Upper lobe of left lung (tissue), 6 donors: Measurements from ENCODE around the gene FAM168A. TPM values are rescaled to one million over a fixed set of nuclear protein-coding genes. Genes with fewer than 3 reads are reported as not detected.
A peak's percentile ranks its signal among the peaks of the same experiment; 100 is the strongest.

Experiments used
- ATAC-seq, 2 donors: fragments of 200-7000 bp; cut with Tn5 transposase; one replicate each; pipeline ENCODE4 v1.9.1; 2022; ENCODE audit warnings: mild to moderate bottlenecking in 2 of 2, moderate library complexity in 2 of 2; ENCODE audit not compliant: low FRiP score in 2 of 2
- DNase-seq, 2 donors: peaks; one replicate each; pipeline ENCODE4 v3.0.0-alpha.2; 2019 to 2020
- H3K27ac ChIP-seq, 4 donors: fragments of 200-600 bp; sonication (generic); one replicate each; pipeline ENCODE4 v1.5.1; 2016 to 2019
- H3K27me3 ChIP-seq, 4 donors: fragments of 200-600 bp; sonication (generic); one replicate each; pipeline ENCODE4 v1.5.1; 2017 to 2019
- H3K36me3 ChIP-seq, 4 donors: fragments of 200-600 bp; sonication (generic); one replicate each; pipeline ENCODE4 v1.5.1; 2016 to 2019
- H3K4me1 ChIP-seq, 4 donors: fragments of 200-600 bp; sonication (generic); one replicate each; pipeline ENCODE4 v1.5.1; 2018 to 2019
- H3K4me3 ChIP-seq, 4 donors: fragments of 200-600 bp; sonication (generic); one replicate each; pipeline ENCODE4 v1.5.1; 2017 to 2019; ENCODE audit warnings: mild to moderate bottlenecking in 2 of 4, moderate library complexity in 1 of 4
- H3K9me3 ChIP-seq, 4 donors: fragments of 200-600 bp; sonication (generic); one replicate each; pipeline ENCODE4 v1.5.1; 2018 to 2019
- EP300 ChIP-seq, 4 donors: sonication (generic); formaldehyde crosslinking; IDR thresholded peaks; one replicate each; pipeline ENCODE4 v1.5.1; 2017; ENCODE audit warnings: antibody characterized with exemption in 4 of 4, control low read depth in 2 of 4
- POLR2A ChIP-seq, 4 donors: fragments of 450-650 bp; IDR thresholded peaks; one replicate each; pipeline ENCODE4 v1.5.1; 2016 to 2017; ENCODE audit warnings: antibody characterized with exemption in 4 of 4, mild to moderate bottlenecking in 2 of 4
- POLR2AphosphoS5 ChIP-seq, 2 donors: sonication (generic); formaldehyde crosslinking; IDR thresholded peaks; one replicate each; pipeline ENCODE4 v1.5.1; 2017; ENCODE audit warnings: antibody characterized with exemption in 2 of 2
- WGBS, 2 donors: methylation state at CpG; one replicate each; pipeline ENCODE4 v1.1.5; 2017 to 2018; 5-methylcytosine and 5-hydroxymethylcytosine counted together
- total RNA-seq, 6 donors: library from RNA; depleted of rRNA in 4 of 6; stranded (reverse); fragments of >200 nt in 4 of 6; gene quantifications; one replicate each; pipeline versions ENCODE4 v1.1.0 to v1.2.1, GENCODE V29; 2016 to 2021
- TF ChIP-seq, protein P1 (sequence below), 6 experiments: fragments of 450-650 bp in 4 of 6; fragments of 200-600 bp in 2 of 6; sonication (generic) in 2 of 6; IDR thresholded peaks; one replicate each; pipeline ENCODE4 v1.5.1; 2016 to 2019; ENCODE audit warnings: antibody characterized with exemption in 6 of 6
- donor health status: DM: no; HTN: no; CAD: no; lungs with moderate emphysema.
- donor health status: DM: no; HTN: yes; CAD: no; lungs with severe emphysema.

FAM168A gene
- total RNA-seq, 6 donors from 2014 or later: 15.7 to 30.7 (median 24.1) TPM

DNA sequence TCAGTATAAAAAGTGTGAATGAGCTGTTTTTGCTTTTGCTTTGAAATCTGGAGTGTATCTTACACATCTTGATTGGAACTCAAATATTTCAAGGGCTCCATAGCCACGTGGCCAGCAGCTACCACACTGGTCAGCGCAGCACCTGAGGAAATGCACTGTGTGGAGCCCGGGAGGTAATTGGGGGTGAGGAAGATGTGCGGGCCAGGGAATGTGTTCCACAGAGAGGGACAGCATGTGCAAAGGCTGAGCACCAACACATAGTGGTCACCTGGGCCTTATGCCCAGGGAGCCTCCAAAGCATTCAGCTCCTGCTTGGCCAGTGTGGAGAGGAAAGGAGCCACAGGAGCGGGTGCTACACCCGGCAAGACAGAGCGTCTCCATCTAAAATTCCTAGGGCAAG is 200.9 kb downstream of the FAM168A start:
- TF ChIP-seq, protein P1, sequence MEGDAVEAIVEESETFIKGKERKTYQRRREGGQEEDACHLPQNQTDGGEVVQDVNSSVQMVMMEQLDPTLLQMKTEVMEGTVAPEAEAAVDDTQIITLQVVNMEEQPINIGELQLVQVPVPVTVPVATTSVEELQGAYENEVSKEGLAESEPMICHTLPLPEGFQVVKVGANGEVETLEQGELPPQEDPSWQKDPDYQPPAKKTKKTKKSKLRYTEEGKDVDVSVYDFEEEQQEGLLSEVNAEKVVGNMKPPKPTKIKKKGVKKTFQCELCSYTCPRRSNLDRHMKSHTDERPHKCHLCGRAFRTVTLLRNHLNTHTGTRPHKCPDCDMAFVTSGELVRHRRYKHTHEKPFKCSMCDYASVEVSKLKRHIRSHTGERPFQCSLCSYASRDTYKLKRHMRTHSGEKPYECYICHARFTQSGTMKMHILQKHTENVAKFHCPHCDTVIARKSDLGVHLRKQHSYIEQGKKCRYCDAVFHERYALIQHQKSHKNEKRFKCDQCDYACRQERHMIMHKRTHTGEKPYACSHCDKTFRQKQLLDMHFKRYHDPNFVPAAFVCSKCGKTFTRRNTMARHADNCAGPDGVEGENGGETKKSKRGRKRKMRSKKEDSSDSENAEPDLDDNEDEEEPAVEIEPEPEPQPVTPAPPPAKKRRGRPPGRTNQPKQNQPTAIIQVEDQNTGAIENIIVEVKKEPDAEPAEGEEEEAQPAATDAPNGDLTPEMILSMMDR (IDR thresholded peaks at IDR 0.05): no peak
- no peak for TF ChIP-seq EP300 (IDR thresholded peaks at IDR 0.05)
- TF ChIP-seq POLR2A (IDR thresholded peaks at IDR 0.05): no peak
- TF ChIP-seq POLR2AphosphoS5 (IDR thresholded peaks at IDR 0.05): no peak
- ATAC-seq (peak in 1 of 2 donors; percentile 15), DNase-seq (peak in 1 of 2 donors; percentile 52)
- no peaks in the 10 kb centered on the region for H3K9me3 ChIP-seq
- peaks cover 0 to 17% (median 7%) of the 10 kb centered on the region in 4 donors for H3K36me3 ChIP-seq
- H3K4me3 ChIP-seq: no peak overlapping the region
- no peak overlapping the region for H3K27ac ChIP-seq
- H3K4me1 ChIP-seq: peaks cover 0 to 6% (median 3%) of the 10 kb centered on the region in 4 donors
- whole genome bisulfite sequencing, 2 donors: 55 to 65% methylated on average over 7 of the region's 7 CpGs
- H3K27me3 ChIP-seq: no peaks in the 10 kb centered on the region

DNA sequence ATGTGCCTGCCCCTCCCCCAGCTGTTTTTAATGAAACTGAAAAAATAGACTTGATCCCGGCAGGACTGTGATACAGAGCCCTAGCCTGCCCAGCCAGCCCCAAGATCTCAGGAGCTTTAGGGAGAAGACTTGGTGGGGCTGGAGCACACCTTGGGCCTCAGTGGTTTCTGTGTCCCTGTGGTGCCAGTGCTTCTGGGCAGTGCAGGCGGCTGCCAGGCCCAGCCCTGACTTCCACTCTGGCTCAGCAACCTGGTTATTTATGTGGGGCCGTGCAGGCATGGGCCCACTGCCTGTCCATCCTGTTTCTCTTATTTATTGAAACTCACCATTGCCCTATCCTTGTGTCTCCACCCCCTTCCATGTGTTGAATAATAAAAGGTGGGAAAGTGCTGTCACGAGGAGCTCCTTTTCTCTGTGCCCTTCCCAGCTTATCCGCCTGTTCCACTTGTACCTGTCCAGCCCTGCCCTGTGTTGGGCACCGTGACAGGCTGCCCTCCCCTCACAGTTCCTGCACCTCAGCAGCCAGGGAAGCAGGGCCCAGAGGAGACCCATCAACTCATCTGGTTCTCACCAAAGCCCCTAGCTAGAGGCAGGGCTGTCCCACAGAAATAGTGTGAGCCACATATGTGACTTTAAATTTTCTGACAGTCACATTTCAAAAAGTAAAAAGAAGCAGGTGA is 201.5 kb downstream of the FAM168A start:
- DNase-seq: peak in 1 of 2 donors; percentile 58

DNA sequence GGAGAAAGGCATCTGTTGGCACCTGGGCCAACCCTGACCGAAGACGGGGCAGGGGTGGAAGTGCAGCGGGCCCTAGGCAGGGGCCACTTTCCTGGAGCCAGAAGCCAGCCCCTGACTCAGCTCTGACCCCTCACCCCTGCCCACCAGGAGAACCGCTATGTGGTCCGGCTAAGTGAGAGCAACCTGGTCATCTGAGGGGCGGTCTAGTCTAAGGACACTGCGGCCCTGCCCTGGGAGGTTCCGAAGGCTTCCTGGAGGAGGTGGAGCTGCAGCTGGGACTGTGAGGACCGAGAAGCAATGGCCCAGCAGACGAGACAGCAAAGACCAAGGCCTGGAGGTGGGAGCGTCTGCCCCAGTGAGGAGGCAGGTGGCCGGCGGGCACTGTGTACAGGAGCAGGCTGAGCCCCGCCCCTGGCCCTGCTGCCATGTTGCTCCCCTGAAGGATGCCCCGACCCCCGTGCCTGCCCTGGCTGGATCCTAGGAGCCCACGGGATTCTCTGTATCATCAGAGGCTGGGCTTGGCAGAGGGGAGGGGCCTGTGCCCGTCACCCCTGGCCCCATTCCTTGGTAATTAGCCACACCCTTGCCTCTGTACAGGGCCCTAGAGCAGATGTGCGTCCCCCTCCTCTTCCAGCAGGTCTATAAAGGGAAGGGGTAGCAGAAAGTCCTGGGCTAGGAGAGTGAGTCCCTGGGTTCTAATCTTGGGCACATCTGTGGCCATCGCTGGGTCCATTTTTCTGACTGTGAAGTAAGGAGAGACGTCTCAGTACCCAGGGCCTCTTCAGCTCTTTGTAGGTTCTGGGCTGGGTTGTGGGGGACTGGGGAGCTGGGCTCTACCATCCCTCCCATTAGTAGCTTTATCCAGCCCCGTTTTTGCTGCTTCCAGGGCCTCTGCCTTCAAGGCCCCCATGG is 202.4 kb downstream of the FAM168A start:
- H3K27me3 ChIP-seq: no peaks in the 10 kb centered on the region
- no peak for ATAC-seq
- no peaks in the 10 kb centered on the region for H3K9me3 ChIP-seq
- no peak overlapping the region for H3K4me3 ChIP-seq
- H3K36me3 ChIP-seq: peaks cover 0 to 21% (median 10%) of the 10 kb centered on the region in 4 donors
- H3K27ac ChIP-seq: no peak overlapping the region
- 94 to 95% methylated on average over 11 to 22 of the region's 22 CpGs for WGBS, 2 donors
- peaks cover 0 to 6% (median 3%) of the 10 kb centered on the region in 4 donors for H3K4me1 ChIP-seq
- DNase-seq: no peak
- TF ChIP-seq EP300 (IDR thresholded peaks at IDR 0.05) (no peak), POLR2AphosphoS5 (IDR thresholded peaks at IDR 0.05) (no peak), POLR2A (IDR thresholded peaks at IDR 0.05) (no peak)
- TF ChIP-seq, protein P1 (IDR thresholded peaks at IDR 0.05): no peak

More for the DNA sequence above, 201.5 kb downstream of the FAM168A start:
- 72 to 80% methylated on average over 5 to 6 of the region's 6 CpGs for WGBS, 2 donors
- H3K27ac ChIP-seq: no peak overlapping the region
- H3K36me3 ChIP-seq: peaks cover 0 to 21% (median 8%) of the 10 kb centered on the region in 4 donors
- no peaks in the 10 kb centered on the region for H3K27me3 ChIP-seq
- peak in 1 of 2 donors; percentile 4 for ATAC-seq
- no peaks in the 10 kb centered on the region for H3K9me3 ChIP-seq
- TF ChIP-seq POLR2AphosphoS5 (IDR thresholded peaks at IDR 0.05): no peak
- TF ChIP-seq, protein P1 (IDR thresholded peaks at IDR 0.05): no peak
- TF ChIP-seq EP300 (IDR thresholded peaks at IDR 0.05): no peak
- TF ChIP-seq POLR2A (IDR thresholded peaks at IDR 0.05): no peak
- no peak overlapping the region for H3K4me3 ChIP-seq
- H3K4me1 ChIP-seq: peaks cover 0 to 6% (median 3%) of the 10 kb centered on the region in 4 donors

DNA sequence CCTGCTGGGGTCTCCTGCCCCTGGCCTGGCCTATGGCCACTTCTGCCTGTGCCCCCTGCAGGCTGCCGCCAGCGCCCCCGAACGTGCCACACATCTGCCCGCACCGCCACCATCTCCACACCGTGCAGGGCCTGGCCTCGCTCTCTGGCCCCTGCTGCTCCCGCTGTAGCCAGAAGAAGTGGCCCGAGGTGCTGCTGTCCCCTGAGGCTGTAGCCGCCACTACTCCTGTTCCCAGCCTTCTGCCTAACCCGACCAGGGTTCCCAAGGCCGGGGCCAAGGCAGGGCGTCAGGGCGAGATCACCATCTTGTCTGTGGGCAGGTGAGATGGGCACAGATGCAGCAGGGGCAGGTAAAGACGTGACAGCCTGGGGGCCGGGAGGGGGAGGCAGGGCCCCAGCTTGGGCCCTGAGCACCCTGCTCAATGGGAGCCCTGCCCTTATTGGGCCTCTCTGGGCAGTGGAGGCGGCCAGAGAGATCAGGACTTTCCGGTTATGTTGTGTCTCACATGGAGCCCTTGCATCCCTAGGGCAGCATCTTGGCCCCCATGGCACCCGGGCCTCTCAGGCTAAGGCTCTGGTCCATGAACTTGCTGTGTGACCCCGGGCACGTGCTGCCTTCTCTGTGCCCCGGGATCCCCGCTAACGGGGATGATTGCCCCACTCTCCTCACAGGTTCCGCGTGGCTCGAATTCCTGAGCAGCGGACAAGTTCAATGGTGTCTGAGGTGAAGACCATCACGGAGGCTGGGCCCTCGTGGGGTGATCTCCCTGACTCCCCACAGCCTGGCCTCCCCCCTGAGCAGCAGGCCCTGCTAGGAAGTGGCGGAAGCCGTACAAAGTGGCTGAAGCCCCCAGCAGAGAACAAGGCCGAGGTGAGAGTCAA is 203.3 kb downstream of the FAM168A start:
- Histone ChIP-seq H3K4me3 (no peak overlapping the region), H3K27ac (no peak overlapping the region), H3K9me3 (no peaks in the 10 kb centered on the region), H3K36me3 (peaks cover 0 to 21% (median 11%) of the 10 kb centered on the region in 4 donors), H3K27me3 (no peaks in the 10 kb centered on the region), H3K4me1 (peaks cover 0 to 6% (median 3%) of the 10 kb centered on the region in 4 donors)
- DNase-seq (peak in 1 of 2 donors; percentile 69), ATAC-seq (no peak)
- 95 to 97% methylated on average over 18 to 27 of the region's 34 CpGs for WGBS, 2 donors
- TF ChIP-seq, protein P1 (IDR thresholded peaks at IDR 0.05): no peak
- TF ChIP-seq EP300 (IDR thresholded peaks at IDR 0.05): no peak
- TF ChIP-seq POLR2A (IDR thresholded peaks at IDR 0.05): no peak
- TF ChIP-seq POLR2AphosphoS5 (IDR thresholded peaks at IDR 0.05): no peak
